ENCODE results near the gene GNAO1.
A peak's percentile ranks its signal among the peaks of the same experiment; 100 is the strongest.

Gene GNAO1

DNA sequence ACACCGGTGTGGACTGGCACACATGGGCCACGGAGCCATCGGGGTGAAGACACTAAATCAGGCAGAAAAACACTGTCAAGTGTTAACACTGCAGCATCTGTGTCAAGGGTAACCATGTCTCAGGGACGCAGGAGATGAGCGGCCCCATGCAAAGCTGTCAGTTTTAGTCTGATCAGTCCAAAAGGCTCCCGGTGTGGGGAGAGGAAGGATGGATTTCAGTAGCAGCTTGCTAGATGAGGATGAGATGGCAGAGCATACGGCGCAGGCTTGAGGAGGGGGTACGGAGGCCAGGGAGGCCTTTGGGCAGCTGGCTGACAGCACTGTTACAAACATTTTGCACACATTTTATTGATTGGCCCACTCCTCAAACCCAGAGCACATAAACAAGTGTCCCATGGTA, 98.1 kb downstream of the GNAO1 start:
- no peak for DNase-seq (ENCODE audit: low read depth in 2 of 2)

DNA sequence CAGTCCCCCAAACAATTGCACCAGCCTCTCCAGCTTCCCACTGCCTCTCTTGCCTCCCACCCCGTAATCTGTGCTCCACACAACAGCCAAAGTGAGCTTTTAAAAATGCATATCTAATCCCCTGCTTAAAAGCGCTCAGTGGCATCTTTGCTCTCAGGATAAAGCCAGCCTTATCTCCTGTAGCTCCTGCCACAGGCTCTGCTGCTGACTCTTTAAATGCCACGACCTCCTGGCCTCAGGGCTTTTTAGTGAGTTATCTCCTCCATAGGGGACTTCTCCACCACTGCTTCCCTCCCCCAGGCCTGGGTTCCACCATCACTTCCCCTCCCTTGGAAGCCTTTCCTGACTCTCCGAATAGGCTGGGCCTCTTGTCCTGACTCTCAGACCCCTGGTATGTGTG, 98.6 kb downstream of the GNAO1 start:
- DNase-seq (ENCODE audit: low read depth in 2 of 2): no peak

DNA sequence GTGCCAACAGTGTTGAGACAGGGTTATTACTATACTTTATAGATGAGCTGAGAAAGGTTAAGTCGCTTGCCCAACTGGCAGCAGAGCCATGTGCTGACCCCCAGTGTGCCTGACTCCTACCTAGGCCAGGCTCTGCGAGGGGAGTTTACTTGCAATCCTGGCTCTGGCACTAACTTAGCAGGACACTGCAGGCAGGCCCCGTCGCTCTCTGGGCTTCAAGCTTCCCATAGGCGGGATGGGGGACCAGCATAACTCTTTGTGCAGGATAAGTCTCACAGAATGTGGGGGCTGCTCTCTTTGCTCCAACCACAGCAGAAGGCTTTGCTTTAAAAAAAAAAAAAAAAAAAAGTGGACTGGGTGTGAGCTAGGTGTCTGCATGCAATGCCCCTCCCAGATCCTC, 102.7 kb downstream of the GNAO1 start:
- no peak for DNase-seq (ENCODE audit: low read depth in 2 of 2)

DNA sequence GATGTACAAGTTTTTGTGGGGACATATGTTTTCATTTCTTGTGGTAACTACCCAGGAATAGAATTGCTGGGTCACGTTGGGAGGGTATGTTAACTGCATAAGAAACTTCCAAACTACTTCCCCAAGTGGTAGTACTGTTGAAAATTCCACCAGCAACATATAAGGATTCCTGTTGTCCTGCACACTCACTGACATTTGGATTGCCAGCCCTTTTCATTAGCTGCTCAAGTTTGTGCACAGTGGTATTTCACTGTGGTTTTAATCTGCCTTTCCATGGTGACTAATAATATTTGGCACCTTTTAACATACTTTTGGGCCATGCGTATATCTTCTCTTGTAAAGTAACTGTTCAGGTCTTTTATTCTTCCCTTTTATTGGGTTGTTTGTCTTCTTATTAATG, 103.3 kb downstream of the GNAO1 start:
- DNase-seq (ENCODE audit: low read depth in 2 of 2): peak; percentile 87 to 89

DNA sequence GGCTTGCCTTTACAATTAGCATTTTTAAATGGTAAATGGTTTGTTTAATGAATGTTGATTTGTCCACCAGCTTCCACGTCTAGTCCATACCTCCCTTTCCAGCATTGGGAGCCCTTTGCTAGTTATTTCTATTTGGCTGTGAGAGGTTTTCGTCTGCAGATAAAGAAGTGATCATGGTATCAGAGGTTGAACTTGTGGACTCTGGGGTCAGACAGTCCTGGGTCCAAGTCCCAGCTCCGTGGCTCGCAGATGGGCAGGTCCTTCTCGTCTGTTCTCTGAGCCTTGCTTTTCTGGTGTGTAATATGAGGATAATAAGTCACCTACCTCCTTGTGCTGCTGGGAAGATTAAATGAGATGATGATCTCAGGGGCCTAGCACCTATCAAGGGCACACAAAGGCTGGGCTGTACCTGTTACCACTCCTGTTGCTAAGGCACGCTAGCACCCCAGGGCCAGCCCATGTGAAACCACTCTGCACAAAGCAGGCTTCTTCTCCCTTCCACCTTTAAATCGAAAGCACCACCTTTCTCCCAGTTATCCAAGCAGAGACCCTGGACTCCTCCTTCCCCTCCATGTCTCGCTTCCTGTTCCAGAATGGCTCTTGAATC, 103.9 kb downstream of the GNAO1 start:
- no peak for DNase-seq (ENCODE audit: low read depth in 2 of 2)

DNA sequence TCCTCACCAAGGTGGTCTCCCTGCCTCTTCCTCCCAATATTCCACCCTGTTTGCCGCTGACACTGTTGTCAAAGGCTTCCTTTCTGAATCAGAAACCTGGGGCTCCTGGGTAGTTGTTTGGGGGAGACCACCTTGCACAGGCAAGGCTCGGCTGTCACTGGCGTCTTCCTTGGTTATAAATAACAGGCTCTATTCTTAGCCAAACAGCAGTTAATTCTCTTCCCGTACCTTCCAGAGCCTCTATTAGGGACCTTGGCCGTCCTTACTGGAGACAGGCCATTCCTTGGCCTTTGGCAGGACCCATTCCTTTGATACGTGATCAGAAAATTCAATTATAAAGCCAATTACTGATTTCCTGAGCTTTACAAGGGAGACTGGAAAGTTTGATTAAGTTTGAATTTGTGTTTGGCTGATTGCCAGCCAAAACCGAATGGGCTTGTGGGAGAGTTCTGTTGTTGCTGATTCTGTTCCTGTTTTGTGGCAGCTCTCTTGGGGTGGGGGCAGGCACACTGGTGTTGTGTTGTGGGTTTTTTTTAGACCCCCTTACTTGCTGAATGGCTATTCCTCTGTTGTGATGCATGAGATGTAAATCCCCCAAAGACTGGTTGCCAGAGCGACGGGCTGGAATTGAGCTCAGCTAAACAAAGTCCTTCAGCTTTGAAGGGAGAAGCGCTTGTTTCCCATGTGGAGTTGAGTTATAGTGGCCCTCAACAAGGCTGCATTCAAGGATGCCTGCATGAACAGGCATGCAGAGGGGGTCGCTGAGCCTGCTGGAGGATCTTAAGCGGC, 104.6 kb downstream of the GNAO1 start:
- DNase-seq (ENCODE audit: low read depth in 2 of 2): no peak

DNA sequence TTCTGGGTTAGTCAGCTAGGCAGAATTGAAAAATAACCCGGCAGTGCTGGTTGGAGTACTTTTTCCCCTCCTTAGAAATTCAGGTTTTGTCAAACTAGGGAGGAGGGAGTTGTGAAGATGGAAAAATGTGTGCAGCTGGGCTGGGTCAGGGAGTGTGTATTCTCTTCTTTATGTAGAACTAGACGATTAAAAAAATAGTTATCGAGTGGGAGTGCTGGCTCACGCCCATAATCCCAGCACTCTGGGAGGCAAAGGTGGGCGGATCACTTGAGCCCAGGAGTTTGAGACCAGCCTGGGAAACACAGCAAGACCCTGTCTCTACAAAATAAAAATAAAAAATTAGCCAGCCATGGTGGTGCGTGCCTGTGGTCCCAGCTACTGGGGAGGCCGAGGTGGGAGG, 106.4 kb downstream of the GNAO1 start:
- DNase-seq (ENCODE audit: low read depth in 2 of 2): no peak

DNA sequence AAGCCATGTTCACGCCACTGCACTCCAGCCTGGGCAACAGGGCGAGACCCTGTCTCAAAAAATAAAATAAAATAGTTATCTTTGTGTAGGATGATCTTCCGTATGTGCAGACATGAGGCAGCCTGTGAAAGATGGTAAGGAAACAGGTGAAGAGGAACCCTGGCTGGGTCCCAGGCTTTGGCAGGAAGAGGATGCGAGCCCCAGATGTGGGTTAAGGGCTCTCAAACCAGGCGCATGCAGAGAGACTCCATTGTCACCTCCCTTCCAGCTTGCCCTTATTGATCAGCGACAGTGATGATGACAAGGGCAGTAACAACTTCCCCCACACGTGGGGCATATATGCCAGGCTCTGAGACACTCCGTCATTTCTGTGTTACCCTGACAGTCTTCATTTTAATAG, 106.8 kb downstream of the GNAO1 start:
- DNase-seq (ENCODE audit: low read depth in 2 of 2): no peak

DNA sequence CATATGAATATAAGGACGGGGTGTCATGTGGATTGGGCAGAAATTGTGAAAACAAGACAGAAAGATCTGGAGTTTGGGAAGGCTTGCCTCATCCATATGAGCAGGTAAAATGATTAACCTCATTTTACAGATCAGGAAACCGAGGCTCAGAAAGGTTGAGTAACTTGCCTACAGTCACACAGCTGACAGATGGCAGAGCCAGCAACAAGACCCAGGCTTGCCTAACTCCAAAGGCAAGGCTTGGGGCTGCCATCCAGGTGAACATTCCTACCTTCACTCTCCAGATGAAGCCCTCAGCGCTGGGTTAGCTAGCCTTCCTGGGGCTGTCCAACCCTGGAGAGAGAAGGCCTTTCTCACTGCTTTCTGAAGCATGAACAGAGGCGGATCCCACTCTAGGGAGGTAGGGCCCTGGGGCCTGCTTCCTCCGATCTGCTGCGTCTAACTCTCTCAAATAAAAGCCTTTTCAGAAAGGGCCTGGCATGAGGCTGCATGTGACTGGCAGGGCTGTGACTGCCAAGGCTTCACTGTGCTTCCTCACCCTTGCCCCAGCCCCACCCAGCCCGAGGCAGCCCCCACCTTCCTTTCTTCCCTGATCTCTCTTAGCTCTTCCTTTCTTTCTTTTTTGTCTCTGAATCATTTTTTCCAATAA, 107.8 kb downstream of the GNAO1 start:
- no peak for DNase-seq (ENCODE audit: low read depth in 2 of 2)

DNA sequence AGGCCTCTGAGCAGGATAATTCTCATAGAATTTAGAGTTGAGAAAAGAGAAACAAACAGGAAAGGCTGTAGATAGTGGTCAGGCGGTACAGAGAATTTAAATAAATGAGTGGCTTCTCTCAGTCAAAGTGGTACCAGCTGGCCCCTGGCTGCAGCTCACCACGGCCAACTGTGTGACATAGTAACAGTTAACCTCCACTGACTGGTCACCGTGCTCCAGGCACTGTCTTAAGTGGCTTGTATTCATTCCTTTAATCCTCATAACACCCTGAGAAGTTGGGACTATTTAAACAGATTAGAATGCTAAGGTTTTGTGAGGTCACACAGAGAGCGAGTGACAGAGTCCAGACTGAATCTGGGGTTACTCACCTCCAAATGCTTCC, 108.9 kb downstream of the GNAO1 start:
- no peak for DNase-seq (ENCODE audit: low read depth in 2 of 2)

DNA sequence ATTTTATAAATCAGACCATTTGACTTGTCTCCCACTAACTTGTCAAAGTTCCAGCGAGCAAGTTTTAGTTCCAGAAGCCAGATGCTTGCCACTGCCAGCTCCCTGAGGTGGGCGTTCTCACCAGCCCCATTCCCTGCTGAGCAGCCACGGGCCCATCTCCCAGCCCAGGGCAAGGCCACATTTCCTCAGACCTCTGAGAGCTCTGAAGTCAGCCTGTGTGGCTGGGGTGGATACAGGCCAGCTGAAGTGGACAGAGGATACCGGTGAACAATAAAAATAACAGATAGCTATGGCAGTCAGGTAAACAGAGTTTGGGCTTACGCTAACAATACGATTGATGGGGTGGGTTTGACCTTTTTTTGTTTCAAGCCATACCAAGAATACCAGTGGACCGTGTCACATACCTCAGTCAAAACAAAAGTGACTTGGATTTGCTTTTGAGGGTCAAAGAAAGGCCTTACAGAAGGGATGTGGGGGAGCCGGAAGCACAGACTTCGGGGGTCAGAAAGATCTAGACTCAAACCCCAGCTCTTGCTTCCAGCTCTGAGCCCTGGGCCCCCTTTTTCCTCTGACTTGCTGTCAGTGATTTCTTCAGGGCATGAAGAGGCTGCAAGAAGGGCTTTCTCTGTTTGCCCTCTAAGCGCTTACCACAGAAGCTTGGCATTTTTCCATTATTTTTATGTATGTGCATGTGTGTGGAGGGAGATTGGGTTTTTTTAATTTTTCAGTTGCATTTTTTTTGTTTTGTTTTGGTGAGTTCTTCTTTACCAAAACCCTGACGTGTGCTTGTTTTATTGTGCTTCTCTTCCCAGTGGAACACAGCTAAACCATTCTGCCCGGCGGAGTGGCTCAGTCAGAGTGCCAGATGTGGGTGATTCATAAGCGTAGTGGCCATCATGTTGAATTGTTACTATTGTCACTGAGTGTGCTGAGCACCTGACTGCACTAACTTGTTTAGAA, 109.9 kb downstream of the GNAO1 start:
- peak in 1 of 2 experiments; percentile 20 for DNase-seq (ENCODE audit: low read depth in 2 of 2)

DNA sequence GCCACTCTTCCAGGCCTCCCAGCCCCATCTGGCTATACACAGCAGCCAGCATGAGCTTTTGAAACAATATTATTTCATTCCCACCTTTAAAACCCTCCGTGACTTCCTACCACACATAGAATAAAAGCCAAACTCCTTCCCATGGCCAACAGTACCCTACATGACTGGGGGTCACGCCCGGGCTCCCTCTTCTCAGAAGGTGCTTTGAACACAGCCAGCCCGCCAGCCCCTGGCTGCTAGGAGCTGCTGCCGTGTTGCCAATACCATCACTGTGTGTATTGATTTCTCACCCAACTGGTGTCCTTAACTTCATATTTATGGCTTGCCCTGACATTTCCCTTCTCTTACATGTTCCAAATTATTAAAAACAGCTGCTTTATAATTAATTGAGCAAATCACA, 111.2 kb downstream of the GNAO1 start:
- no peak for DNase-seq (ENCODE audit: low read depth in 2 of 2)

DNA sequence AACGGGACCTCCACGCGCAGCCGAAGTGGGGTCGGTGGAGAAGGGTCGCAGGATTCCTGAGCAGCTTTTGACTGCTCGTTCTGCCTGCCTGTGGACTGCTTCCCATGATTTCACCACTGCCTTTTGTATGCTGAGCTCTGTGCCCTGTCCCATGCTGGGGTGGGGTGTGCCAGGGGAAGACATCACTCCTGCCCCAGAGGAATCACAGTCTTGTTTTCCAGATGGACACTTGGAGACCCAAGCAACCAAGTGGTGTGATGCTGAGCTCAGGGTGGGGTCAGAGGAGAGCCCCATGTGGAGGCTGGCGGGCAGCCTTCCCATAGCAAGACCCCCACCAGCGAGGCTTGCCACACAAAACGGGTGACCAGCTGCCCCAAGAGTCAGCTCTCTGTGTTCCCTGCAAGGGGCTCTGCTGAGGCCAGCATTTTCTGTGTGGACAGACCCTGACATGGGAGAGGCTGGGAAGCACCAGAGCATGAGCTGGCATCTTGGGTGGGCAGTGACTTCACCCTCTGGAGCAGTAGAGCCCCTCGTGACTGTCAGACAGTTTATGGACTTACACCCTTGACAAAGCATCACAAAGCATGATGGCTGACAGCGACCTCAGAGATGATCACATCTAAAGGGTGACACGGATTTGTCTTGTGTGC, 111.9 kb downstream of the GNAO1 start:
- no peak for DNase-seq (ENCODE audit: low read depth in 2 of 2)

DNA sequence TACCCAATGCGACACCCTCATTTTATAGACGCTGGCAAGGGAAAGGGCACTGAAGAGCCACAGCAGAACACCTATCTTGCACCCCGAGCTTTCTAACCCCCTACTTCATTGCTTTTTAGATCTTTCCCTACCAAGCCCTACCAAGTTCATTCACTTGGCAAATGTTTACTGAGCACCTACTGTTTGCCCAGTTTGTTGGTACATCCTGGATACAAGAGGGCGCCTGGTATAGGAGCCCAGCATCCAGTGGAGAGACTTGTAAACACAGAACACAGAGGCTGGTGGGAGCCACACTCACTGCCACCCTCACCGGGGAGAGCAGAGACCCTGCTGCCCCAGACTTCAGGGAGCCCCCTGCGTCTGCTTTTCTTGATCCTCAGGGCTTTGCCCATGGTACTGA, 112.6 kb downstream of the GNAO1 start:
- DNase-seq (ENCODE audit: low read depth in 2 of 2): no peak

DNA sequence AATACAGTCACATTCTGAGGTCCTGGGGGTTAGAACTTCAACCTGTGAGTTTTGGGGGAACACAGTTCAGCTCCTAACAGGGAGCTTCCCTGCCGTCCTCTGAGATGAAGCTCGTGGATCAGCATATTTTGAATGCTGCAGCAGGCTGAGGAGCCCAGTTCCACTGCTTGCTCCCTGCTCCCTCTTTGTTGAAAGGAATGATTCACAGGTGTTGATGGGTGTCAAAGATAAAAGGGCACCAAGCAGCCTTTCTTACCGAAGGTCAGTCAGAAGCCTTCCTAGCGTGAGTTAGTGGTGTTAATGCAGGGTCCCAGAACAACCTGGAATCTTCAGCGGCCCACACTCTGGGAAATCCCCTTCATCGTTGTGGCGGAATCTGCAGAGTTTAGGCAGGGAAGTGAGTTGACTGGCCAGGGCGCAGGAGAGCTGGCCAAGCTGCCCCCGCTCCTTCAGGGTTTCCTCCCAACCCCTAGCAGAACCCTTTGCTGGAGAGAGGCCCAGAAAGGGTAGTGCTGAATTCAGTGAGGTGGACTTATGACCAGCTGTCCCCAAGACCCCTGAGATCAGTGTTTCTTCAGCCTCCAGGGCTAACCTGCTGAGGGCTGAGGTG, 114.8 kb downstream of the GNAO1 start:
- DNase-seq (ENCODE audit: low read depth in 2 of 2): no peak

DNA sequence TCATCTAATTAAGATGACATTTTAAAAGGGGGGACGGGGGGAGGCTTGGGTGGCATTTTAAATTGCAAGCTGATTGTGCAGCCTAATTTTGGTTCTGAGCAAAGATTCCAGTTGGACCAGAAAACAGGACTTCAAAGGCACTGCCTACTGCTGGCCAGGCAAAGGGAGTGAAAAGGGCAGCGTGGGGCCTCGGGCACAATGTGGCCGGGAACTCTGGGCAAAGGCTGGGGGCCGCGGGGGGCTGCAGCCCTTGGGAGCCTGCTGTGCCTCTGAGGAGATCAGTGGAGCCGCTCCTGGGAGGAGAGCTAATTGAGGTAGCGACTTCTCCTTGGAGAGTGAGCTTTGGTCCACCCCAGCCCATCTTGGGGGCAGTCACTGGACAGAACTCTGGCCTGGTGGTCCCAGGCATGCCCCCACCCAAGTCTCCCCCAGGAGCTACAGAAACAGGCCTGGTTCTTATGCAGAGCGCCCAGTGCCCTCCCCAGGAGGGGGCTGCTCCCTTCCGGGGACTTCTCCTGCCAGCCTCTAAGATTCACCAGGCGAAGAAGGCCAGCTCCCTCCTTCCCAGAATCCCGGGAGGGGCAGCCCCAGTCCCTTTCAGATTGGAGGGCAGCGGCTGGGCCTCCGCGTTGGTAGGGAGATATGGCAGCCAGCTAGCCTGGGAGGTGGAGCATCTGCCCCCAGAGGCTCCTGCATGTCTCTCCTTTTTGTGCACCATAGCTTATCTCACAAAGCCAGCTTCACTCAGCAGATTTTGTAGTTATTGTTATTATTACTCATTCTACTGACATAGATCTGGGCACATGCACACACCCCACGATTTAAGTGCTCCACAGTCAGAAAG, 115.6 kb downstream of the GNAO1 start:
- no peak for DNase-seq (ENCODE audit: low read depth in 2 of 2)

DNA sequence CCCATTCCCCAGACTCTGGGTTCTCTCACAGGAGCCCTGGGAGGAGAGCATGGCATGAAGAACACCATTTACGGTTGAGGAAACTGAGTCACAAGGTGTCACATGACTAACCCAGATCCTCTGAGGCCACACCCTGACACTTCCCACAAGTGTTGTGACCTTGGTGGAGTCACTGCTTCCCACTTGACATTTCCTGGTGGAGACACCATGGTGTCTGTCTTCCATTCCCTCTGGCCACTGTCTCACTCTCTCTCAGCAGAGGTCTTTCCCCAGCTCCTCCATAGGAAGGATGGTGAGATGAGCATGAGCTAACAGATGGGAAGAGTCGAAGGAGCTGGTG, 116.2 kb downstream of the GNAO1 start:
- DNase-seq (ENCODE audit: low read depth in 2 of 2): no peak

DNA sequence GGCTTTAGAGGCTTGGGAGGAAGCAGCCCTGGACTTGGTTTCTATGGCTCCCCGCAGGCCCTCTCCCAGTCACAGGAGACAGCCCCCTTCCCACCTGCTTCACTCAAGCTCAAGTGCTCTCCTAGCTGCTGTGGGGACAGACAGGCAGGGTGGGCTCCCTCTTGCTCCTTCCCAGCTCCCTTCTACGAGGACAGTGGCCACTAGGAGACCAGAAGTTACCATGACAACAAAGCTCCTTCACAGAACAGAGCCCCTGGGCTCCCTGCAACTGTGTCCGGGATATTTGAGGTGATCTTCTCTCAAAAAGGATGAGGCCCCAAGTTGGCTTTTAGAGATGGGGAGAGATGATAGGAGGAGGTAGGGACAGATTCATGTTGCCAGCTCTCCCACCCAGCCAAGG, 117.7 kb downstream of the GNAO1 start:
- DNase-seq (ENCODE audit: low read depth in 2 of 2): no peak

DNA sequence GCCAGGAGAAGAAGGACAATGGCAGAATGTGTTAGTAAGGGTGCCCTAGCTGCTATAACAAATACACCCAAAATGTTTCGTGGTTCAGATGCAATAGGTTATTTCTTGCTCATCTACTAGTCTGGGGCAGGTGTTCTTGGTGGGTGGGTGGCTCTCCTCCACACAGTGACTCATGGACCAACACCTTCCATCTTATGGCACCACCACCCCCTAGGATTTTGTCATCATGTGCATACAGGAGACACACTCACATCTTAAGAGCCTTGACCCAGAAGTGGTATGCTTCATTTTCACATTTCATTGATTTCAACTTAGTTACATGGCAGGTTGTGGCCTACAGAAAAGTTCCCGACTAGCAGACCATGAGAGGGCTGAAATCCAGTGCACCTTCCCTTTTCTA, 119.4 kb downstream of the GNAO1 start:
- no peak for DNase-seq (ENCODE audit: low read depth in 2 of 2)

Measured in fibroblast of skin of left biceps (primary cell).